SK-N-MC (cell line): ENCODE results near the gene TOP3A.
"Not testable (repeated sequence)": the region's sequence is repeated elsewhere in the genome, so short reads cannot be mapped to it uniquely, and the experiment has no call there.

Experiments
- DNase-seq: peaks from one replicate; pipeline ENCODE4 v3.0.0-alpha.2; 2011; ENCODE audit warnings: low read depth, low spot score
- H3K27ac ChIP-seq: fragments of 200-600 bp; sonication (generic); 2 replicates; pipeline ENCODE4 v1.5.1; 2016; ENCODE audit warnings: mixed run types
- H3K36me3 ChIP-seq: fragments of 200-600 bp; sonication (generic); 2 replicates; pipeline ENCODE4 v1.6.1; 2017; ENCODE audit warnings: antibody characterized with exemption, low read length, mixed read lengths; ENCODE audit not compliant: insufficient read depth
- H3K4me3 ChIP-seq: fragments of 200-600 bp; sonication (generic); 2 replicates; pipeline ENCODE4 v1.5.1; 2016
- H3K9ac ChIP-seq: fragments of 200-600 bp; sonication (generic); 2 replicates; pipeline ENCODE4 v1.8.0; 2017; ENCODE audit warnings: mixed run types, mixed read lengths; ENCODE audit not compliant: insufficient read length
- H3K9me3 ChIP-seq: fragments of 200-600 bp; sonication (generic); 2 replicates; pipeline ENCODE4 v1.6.1; 2017; ENCODE audit warnings: low read depth, mild to moderate bottlenecking, antibody characterized with exemption, low read length, moderate library complexity, mixed read lengths
- EZH2 ChIP-seq: fragments of 200-600 bp; sonication (generic); IDR thresholded peaks from one replicate; pipeline ENCODE4 v1.6.1; 2017; ENCODE audit warnings: antibody characterized with exemption
- FOXP2 ChIP-seq: optimal IDR thresholded peaks from 2 replicates; pipeline ENCODE3; 2011; ENCODE audit warnings: mild to moderate bottlenecking, moderate library complexity; ENCODE audit not compliant: insufficient read depth; ENCODE audit errors: extremely low read length, control extremely low read depth
- POLR2AphosphoS5 ChIP-seq: IDR thresholded peaks from 2 replicates; pipeline ENCODE4 v1.6.1; 2012; ENCODE audit warnings: mild to moderate bottlenecking, low read depth, low read length, borderline replicate concordance

Gene TOP3A

DNA sequence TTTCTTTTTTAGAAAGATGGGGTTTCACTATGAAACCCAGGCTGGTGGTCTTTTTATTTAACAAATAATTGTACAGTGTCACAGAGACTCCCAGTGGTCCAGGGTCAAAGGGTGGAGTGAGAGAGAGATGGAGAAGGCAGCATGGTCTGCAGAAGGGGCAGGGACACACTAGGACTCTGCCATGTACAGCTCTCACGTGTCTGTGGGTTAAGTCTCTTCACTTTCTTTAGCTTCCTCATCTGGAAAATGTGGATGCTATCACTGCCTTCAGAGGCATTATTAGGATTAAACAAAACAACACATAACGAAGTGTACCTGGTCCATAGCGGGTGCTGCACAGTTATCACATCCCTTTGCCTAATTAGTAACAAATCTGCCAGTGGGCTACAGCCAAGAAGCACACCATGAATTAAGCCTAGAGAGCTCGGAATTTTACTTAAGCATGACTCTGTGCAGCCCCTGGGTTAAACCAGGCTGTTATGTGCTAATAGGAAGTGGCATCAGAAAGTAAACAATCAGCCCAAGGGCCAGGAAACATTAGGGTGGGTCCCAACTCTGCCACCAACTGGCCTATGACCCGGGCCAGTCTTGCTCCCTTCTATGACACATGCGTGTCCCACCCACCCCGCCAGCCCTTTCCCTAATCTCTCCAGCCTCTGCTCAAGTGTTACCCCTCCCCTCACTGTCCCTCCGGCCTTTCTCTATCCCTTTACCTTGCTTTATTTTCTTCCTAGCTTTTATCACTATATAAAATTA, 13.9 kb downstream of the TOP3A start:
- no peak overlapping the region for H3K4me3 ChIP-seq
- no peak overlapping the region for H3K27ac ChIP-seq
- DNase-seq: no peak
- TF ChIP-seq FOXP2: no peak
- TF ChIP-seq EZH2: no peak
- TF ChIP-seq POLR2AphosphoS5: no peak
- no peak overlapping the region for H3K9ac ChIP-seq
- no peaks in the 10 kb centered on the region for H3K9me3 ChIP-seq
- peaks cover 58% of the 10 kb centered on the region for H3K36me3 ChIP-seq

DNA sequence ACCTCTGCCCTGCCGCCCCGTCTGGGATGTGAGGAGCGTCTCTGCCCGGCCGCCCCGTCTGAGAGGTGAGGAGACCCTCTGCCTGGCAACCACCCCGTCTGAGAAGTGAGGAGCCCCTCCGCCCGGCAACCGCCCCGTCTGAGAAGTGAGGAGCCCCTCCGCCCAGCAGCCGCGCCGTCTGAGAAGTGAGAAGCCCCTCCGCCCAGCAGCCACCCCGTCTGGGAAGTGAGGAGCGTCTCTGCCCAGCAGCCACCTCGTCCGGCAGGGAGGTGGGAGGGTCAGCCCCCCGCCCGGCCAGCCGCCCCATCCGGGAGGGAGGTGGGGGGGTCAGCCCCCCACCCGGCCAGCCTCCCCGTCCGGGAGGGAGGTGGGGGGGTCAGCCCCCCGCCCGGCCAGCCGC, 16.7 kb downstream of the TOP3A start:
- peaks cover 49% of the 10 kb centered on the region for H3K36me3 ChIP-seq
- not testable (repeated sequence) for H3K9me3 ChIP-seq, H3K9ac ChIP-seq, H3K4me3 ChIP-seq, H3K27ac ChIP-seq, DNase-seq

DNA sequence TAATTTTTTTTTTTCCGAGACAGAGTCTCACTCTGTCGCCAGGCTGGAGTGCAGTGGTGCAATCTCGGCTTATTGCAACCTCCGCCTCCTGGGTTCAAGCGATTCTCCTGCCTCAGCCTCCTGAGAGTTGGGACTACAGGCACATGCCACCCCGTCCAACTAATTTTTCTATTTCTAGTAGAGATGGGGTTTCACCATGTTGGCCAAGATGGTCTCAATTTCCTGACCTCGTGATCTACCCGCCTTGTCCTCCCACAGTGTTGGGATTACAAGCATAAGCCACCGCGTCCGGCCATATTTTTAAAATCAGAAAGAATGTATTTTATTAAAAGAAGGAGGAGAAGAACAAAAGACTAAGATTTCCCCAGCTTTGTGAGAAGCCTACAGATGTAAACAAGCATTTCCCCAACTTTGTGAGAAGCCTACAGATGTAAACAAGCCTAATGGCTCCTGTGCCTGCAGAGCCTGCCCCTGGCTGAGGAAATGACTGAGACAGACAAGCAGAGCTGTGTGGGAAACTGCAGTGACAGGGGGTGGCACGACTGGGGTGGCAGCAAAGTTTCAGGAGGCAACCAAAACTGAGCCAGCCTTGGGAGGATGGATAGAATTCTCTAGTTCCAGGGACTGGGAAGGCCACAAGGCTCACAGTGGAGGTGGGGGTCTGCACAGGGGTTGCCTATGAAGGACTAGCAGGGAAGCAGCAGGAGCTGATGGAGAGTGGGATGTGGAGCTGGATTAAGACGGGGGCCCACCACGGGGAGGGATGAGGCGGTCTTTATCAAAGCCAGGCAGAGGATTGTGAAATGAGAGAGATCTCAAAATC, 22.9 kb downstream of the TOP3A start:
- no peak overlapping the region for H3K4me3 ChIP-seq
- no peak overlapping the region for H3K27ac ChIP-seq
- no peaks in the 10 kb centered on the region for H3K9me3 ChIP-seq
- TF ChIP-seq EZH2 (no peak), POLR2AphosphoS5 (no peak), FOXP2 (no peak)
- no peak overlapping the region for H3K9ac ChIP-seq
- H3K36me3 ChIP-seq: peaks cover 63% of the 10 kb centered on the region
- no peak for DNase-seq

DNA sequence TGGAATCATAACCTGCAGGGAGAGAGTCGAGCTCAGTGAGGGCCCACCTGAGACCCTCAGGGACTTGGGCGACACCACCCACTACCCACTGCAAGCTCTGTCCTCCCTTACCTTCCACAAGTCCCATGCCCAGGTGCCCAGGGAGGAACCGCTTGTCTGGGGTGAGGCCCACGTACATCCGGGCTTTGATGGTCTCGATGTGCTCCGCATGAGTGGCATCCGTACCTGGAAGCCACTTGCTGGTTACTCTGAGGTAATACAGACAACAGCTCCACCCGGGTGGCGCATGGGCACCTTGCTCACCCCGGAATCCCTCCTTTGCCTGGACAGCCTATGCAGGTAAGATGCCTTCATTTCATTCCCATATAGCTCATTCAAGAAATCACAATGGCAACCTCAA, 29.5 kb downstream of the TOP3A start:
- H3K27ac ChIP-seq: no peak overlapping the region
- DNase-seq: no peak

DNA sequence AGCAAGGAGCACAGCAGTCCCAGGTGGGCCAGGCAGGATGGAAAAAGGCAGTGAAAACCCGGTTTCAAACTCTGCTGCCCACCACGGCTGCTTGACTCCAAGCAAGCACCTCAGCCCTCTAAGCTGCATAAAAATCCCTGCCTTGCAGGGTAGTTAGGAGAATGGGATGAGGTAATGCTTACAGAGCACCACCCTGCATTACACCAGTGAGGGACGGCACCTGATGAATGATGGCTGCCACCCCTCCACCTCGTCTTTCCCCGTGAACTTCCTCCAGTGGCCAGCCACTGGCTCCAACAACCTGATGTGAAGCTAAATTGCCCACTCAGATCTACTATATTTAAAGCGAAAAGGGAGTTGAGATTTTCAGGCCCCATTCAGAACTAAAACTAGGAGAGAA, 33.0 kb downstream of the TOP3A start:
- H3K36me3 ChIP-seq: peaks cover 77% of the 10 kb centered on the region
- DNase-seq: no peak
- no peak for TF ChIP-seq EZH2
- TF ChIP-seq FOXP2: no peak
- no peak for TF ChIP-seq POLR2AphosphoS5
- no peaks in the 10 kb centered on the region for H3K9me3 ChIP-seq
- no peak overlapping the region for H3K4me3 ChIP-seq
- no peak overlapping the region for H3K27ac ChIP-seq
- H3K9ac ChIP-seq: no peak overlapping the region

More for the DNA sequence above, 29.5 kb downstream of the TOP3A start:
- no peak overlapping the region for H3K4me3 ChIP-seq
- TF ChIP-seq POLR2AphosphoS5: no peak
- no peak for TF ChIP-seq FOXP2
- no peak for TF ChIP-seq EZH2
- peaks cover 83% of the 10 kb centered on the region for H3K36me3 ChIP-seq
- H3K9ac ChIP-seq: no peak overlapping the region
- no peaks in the 10 kb centered on the region for H3K9me3 ChIP-seq

DNA sequence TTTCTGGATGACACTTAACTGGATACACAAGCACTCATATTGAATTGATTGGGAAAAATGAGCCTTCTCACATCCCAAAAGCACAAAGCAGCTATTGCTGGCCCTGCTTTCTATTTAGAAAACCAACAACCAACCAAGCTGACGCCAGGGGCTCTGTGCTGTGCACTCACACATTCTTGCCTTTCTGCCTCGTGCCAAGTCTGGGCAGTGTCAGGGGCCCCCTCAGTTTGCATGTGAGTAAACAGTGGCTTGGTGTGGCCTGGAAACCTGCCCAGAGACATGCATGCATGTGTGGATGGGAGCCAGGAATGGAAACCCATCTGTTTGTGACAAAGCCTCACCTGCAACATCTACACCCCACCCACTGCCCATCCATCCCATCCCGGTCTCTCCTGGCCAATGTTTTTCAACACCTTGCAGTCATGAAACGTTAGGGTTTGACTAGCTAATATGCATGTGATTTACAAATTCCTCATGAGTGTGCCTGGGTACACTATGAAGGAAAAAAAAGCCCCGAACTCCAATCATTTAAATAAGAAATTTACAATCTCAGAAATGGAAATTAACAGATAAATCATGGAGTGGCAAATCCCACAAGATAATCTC, 33.9 kb downstream of the TOP3A start:
- H3K9me3 ChIP-seq: no peaks in the 10 kb centered on the region
- H3K27ac ChIP-seq: no peak overlapping the region
- no peak for DNase-seq
- H3K4me3 ChIP-seq: no peak overlapping the region
- H3K9ac ChIP-seq: no peak overlapping the region
- TF ChIP-seq POLR2AphosphoS5 (no peak), FOXP2 (no peak), EZH2 (no peak)
- peaks cover 81% of the 10 kb centered on the region for H3K36me3 ChIP-seq

DNA sequence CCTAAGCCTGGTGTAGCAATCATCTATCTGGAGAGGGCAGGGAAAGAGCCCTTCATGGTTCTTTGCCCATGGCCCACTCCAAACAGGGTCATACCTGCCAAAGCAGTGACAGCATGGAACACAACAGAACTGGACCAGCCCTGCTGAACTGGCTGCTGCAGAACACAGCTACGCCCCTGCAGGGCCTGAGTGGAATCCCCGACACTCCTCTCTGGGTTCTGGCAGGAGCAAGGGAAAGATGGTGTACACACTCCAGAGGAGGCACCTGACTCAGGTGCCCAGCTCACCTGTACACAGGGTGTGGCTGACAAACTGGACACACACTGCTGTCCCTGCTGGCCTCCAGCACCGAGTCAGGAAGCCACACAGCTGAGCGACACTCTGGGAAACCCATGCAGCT, 34.5 kb downstream of the TOP3A start:
- DNase-seq: no peak
- no peak overlapping the region for H3K4me3 ChIP-seq
- no peak overlapping the region for H3K27ac ChIP-seq
- no peaks in the 10 kb centered on the region for H3K9me3 ChIP-seq
- H3K36me3 ChIP-seq: peaks cover 74% of the 10 kb centered on the region
- no peak overlapping the region for H3K9ac ChIP-seq
- TF ChIP-seq EZH2 (no peak), FOXP2 (no peak), POLR2AphosphoS5 (no peak)

DNA sequence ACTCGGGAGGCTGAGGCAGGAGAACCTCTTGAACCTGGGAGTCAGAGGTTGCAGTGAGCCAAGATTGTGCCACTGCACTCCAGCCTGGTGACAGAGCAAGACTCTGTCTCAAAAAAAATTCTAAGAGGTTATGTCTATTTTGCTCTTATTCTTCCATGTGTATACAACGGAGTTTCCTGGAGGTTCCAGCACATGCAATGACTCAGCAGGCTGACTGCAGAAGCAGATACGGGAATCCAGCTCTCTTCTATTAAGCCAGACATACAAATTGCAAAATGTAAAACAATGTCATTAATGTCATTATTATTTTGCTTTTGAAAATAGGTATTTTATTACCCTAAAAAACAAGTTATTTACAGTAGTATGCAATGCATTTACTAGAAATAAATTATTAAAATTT, 35.9 kb downstream of the TOP3A start:
- H3K9ac ChIP-seq: no peak overlapping the region
- TF ChIP-seq FOXP2: no peak
- no peak for TF ChIP-seq EZH2
- no peak for TF ChIP-seq POLR2AphosphoS5
- H3K9me3 ChIP-seq: no peaks in the 10 kb centered on the region
- H3K27ac ChIP-seq: no peak overlapping the region
- peaks cover 72% of the 10 kb centered on the region for H3K36me3 ChIP-seq
- DNase-seq: no peak
- no peak overlapping the region for H3K4me3 ChIP-seq
